ENCODE results near the gene FMNL1.

FMNL1 gene

DNA sequence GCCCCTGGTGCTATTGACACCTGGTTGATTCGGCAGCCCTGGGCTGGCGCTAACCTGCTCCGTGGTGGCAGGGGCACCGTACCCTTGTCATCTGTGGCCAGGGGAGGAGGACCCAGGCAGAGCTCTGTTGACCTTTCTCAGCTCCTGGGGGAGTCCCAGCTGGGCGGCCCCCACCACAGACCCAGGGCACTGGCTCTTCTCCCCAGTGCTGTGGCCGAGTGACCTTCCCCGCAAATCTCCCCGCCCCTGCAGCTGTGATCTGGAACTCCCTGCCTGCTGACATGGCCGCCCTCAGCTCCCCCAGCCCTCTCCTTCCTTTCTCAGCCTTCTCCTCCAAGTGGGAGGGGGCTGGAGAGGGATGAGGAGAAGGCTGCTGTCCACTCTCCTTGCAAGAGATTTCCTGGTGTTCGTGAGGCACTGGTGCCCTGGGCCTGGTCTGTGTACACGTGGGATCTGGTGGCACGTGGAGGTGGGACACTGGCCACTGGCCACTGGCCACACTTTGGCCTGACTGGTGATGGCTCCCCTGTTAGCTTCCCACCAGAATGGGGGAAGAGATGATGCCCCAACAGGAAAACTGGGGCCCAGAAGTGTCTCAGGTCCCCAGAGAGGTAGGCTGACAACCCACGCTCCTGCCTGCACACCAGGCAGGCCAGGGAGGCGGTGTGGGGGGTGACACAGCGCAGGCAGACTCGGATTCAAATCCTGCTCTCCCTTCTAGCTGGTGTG is 8.2 kb downstream of the FMNL1 start:
- Histone ChIP-seq H3K27ac (ENCODE audit: poor library complexity, severe bottlenecking) (peak overlapping the region; percentile 63), H3K4me3 (ENCODE audit: severe bottlenecking) (no peak overlapping the region), H3K36me3 (ENCODE audit: low read depth) (no peaks in the 10 kb centered on the region), H3K9me3 (ENCODE audit: severe bottlenecking) (no peaks in the 10 kb centered on the region), H3K4me1 (ENCODE audit: insufficient read depth, poor library complexity, severe bottlenecking) (peaks cover 56% of the 10 kb centered on the region), H3K27me3 (ENCODE audit: insufficient read depth, poor library complexity, severe bottlenecking) (no peaks in the 10 kb centered on the region)
- DNase-seq (ENCODE audit: low spot score): peak; percentile 49
- no peak for ATAC-seq (ENCODE audit: low read depth)
- TF ChIP-seq CTCF (IDR thresholded peaks at IDR 0.05; ENCODE audit: poor library complexity, severe bottlenecking): no peak

GRCh38 chr17:45230410-45230786 is 8.7 kb downstream of the FMNL1 start:
- Histone ChIP-seq H3K27me3 (ENCODE audit: insufficient read depth, poor library complexity, severe bottlenecking) (no peaks in the 10 kb centered on the region), H3K9me3 (ENCODE audit: severe bottlenecking) (no peaks in the 10 kb centered on the region), H3K4me1 (ENCODE audit: insufficient read depth, poor library complexity, severe bottlenecking) (peaks cover 50% of the 10 kb centered on the region), H3K27ac (ENCODE audit: poor library complexity, severe bottlenecking) (peak overlapping the region; percentile 63), H3K36me3 (ENCODE audit: low read depth) (no peaks in the 10 kb centered on the region), H3K4me3 (ENCODE audit: severe bottlenecking) (no peak overlapping the region)
- TF ChIP-seq CTCF (IDR thresholded peaks at IDR 0.05; ENCODE audit: poor library complexity, severe bottlenecking): no peak
- DNase-seq (ENCODE audit: low spot score) (peak; percentile 37), ATAC-seq (ENCODE audit: low read depth) (no peak)

DNA sequence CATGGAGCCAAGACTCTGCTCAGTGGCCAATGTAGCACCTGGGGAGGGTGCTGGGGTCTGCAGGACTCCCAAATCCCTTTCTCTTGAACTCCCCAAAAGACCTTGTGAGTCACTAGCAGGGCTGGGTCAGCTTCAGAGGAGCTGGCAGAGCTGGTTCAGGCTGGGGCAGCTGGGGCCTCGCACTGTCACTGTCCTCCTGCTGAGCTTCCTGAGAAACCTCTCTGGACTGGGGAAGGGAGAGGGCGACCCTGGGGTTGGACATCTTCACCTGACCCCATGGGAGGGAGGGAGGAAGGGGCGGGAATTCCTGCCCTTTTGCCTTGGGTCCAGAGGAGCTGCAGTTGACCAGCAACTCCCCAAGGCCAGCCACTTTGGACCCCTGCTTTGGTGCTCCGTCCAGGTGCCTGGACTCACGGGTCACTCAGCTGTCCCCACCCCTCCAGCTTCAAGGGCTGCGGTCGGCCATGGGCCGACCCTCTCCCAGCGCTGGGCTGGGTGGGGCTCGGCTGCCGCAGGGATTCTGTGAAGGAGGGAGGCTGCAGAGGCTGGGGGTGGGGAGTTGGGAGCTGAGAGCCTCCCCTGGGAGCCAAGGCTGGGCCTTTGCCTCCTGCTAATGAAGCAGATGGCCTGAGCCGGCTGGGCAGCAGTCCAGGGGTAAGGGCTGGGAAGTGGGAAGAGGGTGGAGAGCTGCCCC is 9.2 kb downstream of the FMNL1 start:
- DNase-seq (ENCODE audit: low spot score): peak; percentile 61
- ATAC-seq (ENCODE audit: low read depth): 0 out of 3 replicates have a peak, but pooled peaks have one; percentile 18
- Histone ChIP-seq H3K27me3 (ENCODE audit: insufficient read depth, poor library complexity, severe bottlenecking) (no peaks in the 10 kb centered on the region), H3K36me3 (ENCODE audit: low read depth) (no peaks in the 10 kb centered on the region), H3K4me1 (ENCODE audit: insufficient read depth, poor library complexity, severe bottlenecking) (peaks cover 45% of the 10 kb centered on the region), H3K9me3 (ENCODE audit: severe bottlenecking) (no peaks in the 10 kb centered on the region), H3K27ac (ENCODE audit: poor library complexity, severe bottlenecking) (peak overlapping the region; percentile 63), H3K4me3 (ENCODE audit: severe bottlenecking) (no peak overlapping the region)
- TF ChIP-seq CTCF (IDR thresholded peaks at IDR 0.05; ENCODE audit: poor library complexity, severe bottlenecking): no peak

DNA sequence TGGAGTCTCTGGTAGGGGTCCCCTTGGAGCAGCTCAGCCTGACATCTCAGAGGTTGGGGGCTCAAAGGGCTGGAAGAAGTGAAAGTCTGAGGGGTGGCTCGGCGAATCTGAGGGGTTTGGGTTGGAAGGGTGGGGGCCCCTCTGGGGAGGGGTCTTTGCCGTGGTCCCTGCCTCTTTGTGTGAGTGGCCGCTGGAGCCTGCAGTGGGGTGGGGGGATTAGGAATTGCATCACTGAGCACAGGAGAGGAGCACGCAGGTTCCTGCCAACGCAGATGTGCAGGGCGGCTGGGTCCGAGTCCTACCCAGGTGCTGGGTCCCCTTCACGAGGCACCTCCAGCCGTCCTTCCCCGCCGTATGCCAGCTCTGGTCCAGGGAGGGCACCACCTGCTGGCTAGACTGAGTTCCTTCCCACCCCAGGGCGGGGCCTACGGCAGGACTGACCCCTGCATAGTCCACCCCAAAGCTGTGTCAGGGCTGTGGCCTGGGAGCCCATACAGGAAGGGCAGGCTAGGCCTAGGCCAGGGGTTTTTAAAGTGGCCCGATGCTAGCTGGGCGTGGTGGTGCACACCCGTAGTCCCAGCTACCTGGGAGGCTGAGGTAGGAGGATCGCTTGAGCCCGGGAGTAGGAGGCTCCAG is 9.9 kb downstream of the FMNL1 start:
- Histone ChIP-seq H3K4me3 (ENCODE audit: severe bottlenecking) (no peak overlapping the region), H3K9me3 (ENCODE audit: severe bottlenecking) (no peaks in the 10 kb centered on the region), H3K36me3 (ENCODE audit: low read depth) (no peaks in the 10 kb centered on the region), H3K27ac (ENCODE audit: poor library complexity, severe bottlenecking) (no peak overlapping the region), H3K4me1 (ENCODE audit: insufficient read depth, poor library complexity, severe bottlenecking) (peaks cover 38% of the 10 kb centered on the region), H3K27me3 (ENCODE audit: insufficient read depth, poor library complexity, severe bottlenecking) (no peaks in the 10 kb centered on the region)
- DNase-seq (ENCODE audit: low spot score) (peak; percentile 69), ATAC-seq (ENCODE audit: low read depth) (no peak)
- TF ChIP-seq CTCF (IDR thresholded peaks at IDR 0.05; ENCODE audit: poor library complexity, severe bottlenecking): peak; percentile 21

Data from RWPE2 (cell line).